HepG2 (cell line): ENCODE results near the gene CAPN3. TPM values are rescaled to one million over a fixed set of nuclear protein-coding genes. Genes with fewer than 3 reads are reported as not detected.

Source experiments
- ATAC-seq: fragments of 200-7000 bp; cut with Tn5 transposase; 3 replicates; pipeline ENCODE4 v1.9.1; 2020; ENCODE audit warnings: mild to moderate bottlenecking, moderate library complexity
- BruUV-seq: library from RNA; stranded (reverse); fragments of 400-500 nt; replicated peaks from 2 replicates; lab custom pipeline; 2021; lab: Mats Ljungman, UMichigan
- CTCF ChIA-PET: fragments of 300-600 bp; formaldehyde crosslinking; extraction: SDS; loops from one replicate; lab custom pipeline; 2021; ENCODE audit warnings: low total read pairs, inconsistent platforms, low intra/inter-chr PET ratio; lab: Yijun Ruan, JAX
- POLR2A ChIA-PET: fragments of 350-600 bp; sonication (Branson Sonifier 250); formaldehyde crosslinking; loops from one replicate; lab custom pipeline; 2020; ENCODE audit warnings: antibody characterized with exemption, inconsistent platforms; lab: Yijun Ruan, JAX
- DNase-seq: peaks from one replicate; pipeline ENCODE4 v3.0.0-alpha.2; 2015; ENCODE audit warnings: low spot score
- FAIRE-seq: peaks from 3 replicates; lab custom pipeline; 2011; peaks lifted over from hg19 to GRCh38; lab: Jason Lieb, UNC
- H2AFZ ChIP-seq: one replicate; pipeline ENCODE4 v1.6.1; 2011; ENCODE audit warnings: low read length, inconsistent platforms
- H3K27ac ChIP-seq: fragments of 300-600 bp; 3 replicates; pipeline ENCODE4 v1.8.0; 2011; ENCODE audit warnings: mixed run types, mild to moderate bottlenecking, mixed read lengths, low read length, inconsistent platforms; ENCODE audit not compliant: insufficient read depth; ENCODE audit errors: extremely low read length
- H3K27me3 ChIP-seq, 2 experiments: fragments of 200-600 bp in 1 of 2; 2 replicates in 1 of 2; 3 replicates in 1 of 2; pipeline versions ENCODE4 v1.6.0 to v1.8.0; 2011; ENCODE audit warnings: low read length in 2 of 2, mild to moderate bottlenecking in 2 of 2, moderate library complexity in 2 of 2, inconsistent platforms in 1 of 2; ENCODE audit not compliant: insufficient read depth in 2 of 2, control insufficient read depth in 1 of 2
- H3K36me3 ChIP-seq, 2 experiments: fragments of 200-600 bp in 1 of 2; replicated peaks in 1 of 2; 2 replicates in 1 of 2; 3 replicates in 1 of 2; pipeline versions ENCODE4 v1.5.1 to v1.8.0; 2011; ENCODE audit warnings: low read length in 2 of 2, inconsistent platforms in 1 of 2; ENCODE audit not compliant: insufficient read depth in 2 of 2, control insufficient read depth in 1 of 2
- H3K4me1 ChIP-seq: 2 replicates; pipeline ENCODE4 v1.5.1; 2012; ENCODE audit warnings: low read length, inconsistent platforms; ENCODE audit not compliant: insufficient read depth
- H3K4me2 ChIP-seq: 2 replicates; pipeline ENCODE4 v1.6.0; 2011; ENCODE audit warnings: low read depth, low read length, inconsistent platforms
- H3K4me3 ChIP-seq, 3 experiments: fragments of 200-600 bp in 1 of 3; sonication (generic), shearing (Covaris generic) in 1 of 3; replicated peaks in 1 of 3; 2 replicates each; pipeline ENCODE4 v1.5.1; 2011 to 2016; ENCODE audit warnings: low read length in 3 of 3, inconsistent platforms in 2 of 3, low read depth in 2 of 3, mild to moderate bottlenecking in 2 of 3, control low read depth in 1 of 3, mixed read lengths in 1 of 3; ENCODE audit not compliant: insufficient read depth in 1 of 3
- H3K79me2 ChIP-seq: one replicate; pipeline ENCODE4 v1.6.1; 2011; ENCODE audit warnings: low read length, inconsistent platforms; ENCODE audit not compliant: insufficient read depth
- H3K9ac ChIP-seq: 2 replicates; pipeline ENCODE4 v1.6.0; 2011; ENCODE audit warnings: mild to moderate bottlenecking, low read depth, low read length, inconsistent platforms; ENCODE audit not compliant: insufficient read depth
- H3K9me3 ChIP-seq: 2 replicates; pipeline ENCODE4 v1.5.1; 2012; ENCODE audit warnings: mild to moderate bottlenecking, low read length
- H4K20me1 ChIP-seq: 2 replicates; pipeline ENCODE4 v1.6.0; 2011; ENCODE audit warnings: inconsistent platforms, mild to moderate bottlenecking, low read length, moderate library complexity; ENCODE audit not compliant: insufficient read depth
- MEIS1 ChIP-seq: sonication (generic); formaldehyde crosslinking; IDR thresholded peaks from 2 replicates; pipeline ENCODE4 v1.9.0; 2021; ENCODE audit warnings: mild to moderate bottlenecking, missing genetic modification reagents, moderate library complexity, borderline replicate concordance
- NFE2 ChIP-seq: sonication (generic); formaldehyde crosslinking; IDR thresholded peaks from 2 replicates; pipeline ENCODE4 v1.4.0; 2020; ENCODE audit warnings: missing genetic modification reagents
- YY1 ChIP-seq: IDR thresholded peaks from 2 replicates; pipeline ENCODE4 v1.6.1; 2011; ENCODE audit warnings: low read length, low read depth, moderate library complexity, mild to moderate bottlenecking; ENCODE audit not compliant: insufficient read depth, insufficient replicate concordance
- ZFP36L1 ChIP-seq: sonication (generic); formaldehyde crosslinking; IDR thresholded peaks from 2 replicates; pipeline ENCODE4 v1.8.0; 2022; ENCODE audit warnings: mild to moderate bottlenecking, missing genetic modification reagents, moderate library complexity
- WGBS: methylation state at CpG from one replicate; pipeline ENCODE4 v1.1.6; 2017; ENCODE audit warnings: low lambda C conversion rate; 5-methylcytosine and 5-hydroxymethylcytosine counted together
- in situ Hi-C: cut with HindIII; loops from 2 replicates; pipeline ENCODE4 v1.10.0; 2017; ENCODE audit warnings: low pct_unique_long_range_greater_than_20kb; ENCODE audit not compliant: extremely low pct_ligation_motif_present
- intact Hi-C: fragments of 100-400 bp; cut with micrococcal nuclease; formaldehyde crosslinking; loops from one replicate; pipeline ENCODE4 v1.10.0; 2022; ENCODE audit not compliant: unreplicated experiment
- polyA plus RNA-seq, 8 experiments: library from polyadenylated mRNA; depleted of rRNA in 3 of 8; stranded (reverse) in 7 of 8; unstranded in 1 of 8; fragments of >200 nt; fragmentation: Illumina TruSeq in 4 of 8; extraction: Trizol in 4 of 8; gene quantifications; 2 replicates each; pipeline versions ENCODE4 v1.2.1 to v1.2.3, GENCODE V29; 2011 to 2016; ENCODE audit warnings: low read depth in 4 of 8, missing spikeins in 1 of 8, mixed read lengths in 1 of 8; ENCODE audit not compliant: insufficient read depth in 1 of 8
- total RNA-seq, 5 experiments: library from RNA; depleted of rRNA; stranded (reverse); fragments of >200 nt; fragmentation: Illumina TruSeq; extraction: Trizol; gene quantifications; 2 replicates each; pipeline ENCODE4 v1.2.3, GENCODE V29; 2016; ENCODE audit warnings: low read depth in 1 of 5

The CAPN3 gene
- total and polyA plus RNA-seq, 2 of the 13 experiments (the other 11 are each of a cell fraction or from before 2014, with no cell fraction given): 1.3 to 4.6 TPM

DNA sequence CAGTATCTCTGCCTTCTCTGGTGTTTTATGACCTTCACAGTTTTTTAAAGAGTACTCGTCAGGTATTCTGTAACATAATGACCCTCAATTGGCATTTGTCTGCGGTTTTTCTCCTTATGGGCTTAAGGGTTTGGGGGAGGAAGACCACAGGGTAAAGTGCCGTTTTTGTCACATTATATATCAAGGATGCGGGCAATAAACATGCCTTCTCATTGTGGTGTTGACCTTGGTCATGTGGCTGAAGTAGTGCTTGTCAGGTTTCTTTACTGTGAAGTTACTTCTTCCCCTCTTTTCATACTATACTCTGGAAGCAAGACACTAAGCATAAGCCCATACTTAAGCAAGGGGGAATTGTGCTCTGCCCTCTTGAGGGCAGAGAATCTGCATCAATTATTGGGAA is 16.6 kb downstream of the CAPN3 start:
- intact Hi-C loops (no loop called here), in situ Hi-C loops (no loop called here)
- no peak overlapping the region for H2AFZ ChIP-seq
- no TSS peak for BruUV-seq
- H3K27ac ChIP-seq: no peak overlapping the region
- ChIA-PET POLR2A (no interaction called here), CTCF (no interaction called here)
- ATAC-seq (no peak), DNase-seq (no peak), FAIRE-seq (no peak)
- no peak for TF ChIP-seq YY1
- no peak for TF ChIP-seq NFE2 (CRISPR knock-in tag)
- no peak for TF ChIP-seq ZFP36L1 (CRISPR knock-in tag)
- H3K9ac ChIP-seq: no peak overlapping the region
- no peaks in the 10 kb centered on the region for H4K20me1 ChIP-seq
- H3K4me3 ChIP-seq: no peak overlapping the region
- H3K4me1 ChIP-seq: peaks cover 14% of the 10 kb centered on the region
- H3K27me3 ChIP-seq: no peaks in the 10 kb centered on the region
- WGBS: 32% methylated on average over 4 of the region's 4 CpGs
- H3K9me3 ChIP-seq: peaks cover 16% of the 10 kb centered on the region
- no peaks in the 10 kb centered on the region for H3K79me2 ChIP-seq
- H3K4me2 ChIP-seq: no peak overlapping the region
- no peaks in the 10 kb centered on the region for H3K36me3 ChIP-seq

DNA sequence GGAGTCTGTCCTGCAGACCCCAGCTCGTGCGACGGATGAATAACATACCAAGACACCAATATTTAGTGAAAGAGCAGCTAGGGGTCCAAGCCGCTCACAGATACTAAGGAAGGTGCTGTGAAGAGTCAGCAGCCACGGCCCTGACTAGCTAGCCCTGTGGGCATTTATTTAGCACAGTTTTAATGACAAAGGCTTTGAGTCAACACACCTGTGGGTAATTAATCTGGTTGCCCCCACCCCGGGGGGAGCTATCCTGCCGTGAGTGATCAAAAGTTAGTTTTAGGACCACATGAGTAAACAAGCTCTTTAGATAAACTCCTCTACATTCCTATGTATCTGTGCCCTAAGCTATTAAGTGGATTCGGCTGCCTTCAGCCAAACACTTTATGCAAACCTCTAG is 18.7 kb downstream of the CAPN3 start:
- no peak for TF ChIP-seq MEIS1 (CRISPR knock-in tag)
- in situ Hi-C loops: no loop called here
- BruUV-seq: no TSS peak
- no peak overlapping the region for H2AFZ ChIP-seq
- peaks cover 16% of the 10 kb centered on the region for H3K9me3 ChIP-seq
- ATAC-seq: no peak
- ChIA-PET POLR2A (no interaction called here), CTCF (no interaction called here)
- intact Hi-C loops: no loop called here
- no peak for DNase-seq
- no peaks in the 10 kb centered on the region for H3K36me3 ChIP-seq
- H3K27me3 ChIP-seq: no peaks in the 10 kb centered on the region
- no peak for FAIRE-seq
- no peaks in the 10 kb centered on the region for H3K79me2 ChIP-seq
- 42% methylated on average over 8 of the region's 8 CpGs for WGBS
- H3K4me2 ChIP-seq: no peak overlapping the region
- no peak overlapping the region for H3K27ac ChIP-seq
- H3K4me3 ChIP-seq: no peak overlapping the region
- peaks cover 7% of the 10 kb centered on the region; the same call in 1 of the 2 replicates for H3K4me1 ChIP-seq
- H3K9ac ChIP-seq: no peak overlapping the region
- H4K20me1 ChIP-seq: no peaks in the 10 kb centered on the region
